GM18502 (cell line): ENCODE results near the gene KCNE4.
A peak's percentile ranks its signal among the peaks of the same experiment; 100 is the strongest.

Source experiments
- ATAC-seq: cut with Tn5 transposase; IDR thresholded peaks from one replicate; pipeline ENCODE4 v1.9.1; 2021; ENCODE audit warnings: mild to moderate bottlenecking; ENCODE audit not compliant: unreplicated experiment, poor library complexity

KCNE4 gene

GRCh38 chr2:223051693-223052289, at the start of gene KCNE4:
Gene KCNE4, plus strand, starts transcription at chr2:223052190. Its CDS starts 641 bp downstream, at chr2:223052831.
- no peak for ATAC-seq

GRCh38 chr2:223003191-223003590, 48.8 kb upstream of the KCNE4 start:
- ATAC-seq = no peak

GRCh38 chr2:223005496-223005895, 46.5 kb upstream of the KCNE4 start:
- no peak for ATAC-seq

GRCh38 chr2:223007531-223007930, 44.5 kb upstream of the KCNE4 start:
- no peak for ATAC-seq

GRCh38 chr2:223008162-223008561, 43.8 kb upstream of the KCNE4 start:
- no peak for ATAC-seq

- no peak for ATAC-seq
Observed at GRCh38 chr2:223008956-223009355, 43.0 kb upstream of the KCNE4 start.

- ATAC-seq = no peak
Observed at GRCh38 chr2:223010641-223011040, 41.3 kb upstream of the KCNE4 start.

- ATAC-seq = no peak
Observed at GRCh38 chr2:223012291-223012690, 39.7 kb upstream of the KCNE4 start.

- ATAC-seq = no peak
Observed at GRCh38 chr2:223019390-223019930, 32.5 kb upstream of the KCNE4 start.

GRCh38 chr2:223019987-223020717, 31.8 kb upstream of the KCNE4 start:
- peak; percentile 98 for ATAC-seq

- no peak for ATAC-seq
Observed at GRCh38 chr2:223020971-223021675, 30.9 kb upstream of the KCNE4 start.

- ATAC-seq = no peak
Observed at GRCh38 chr2:223026357-223027110, 25.5 kb upstream of the KCNE4 start.

GRCh38 chr2:223027442-223027841, 24.5 kb upstream of the KCNE4 start:
- no peak for ATAC-seq

GRCh38 chr2:223029287-223029686, 22.7 kb upstream of the KCNE4 start:
- no peak for ATAC-seq

- no peak for ATAC-seq
Observed at GRCh38 chr2:223032187-223033142, 19.5 kb upstream of the KCNE4 start.

- no peak for ATAC-seq
Observed at GRCh38 chr2:223034221-223034975, 17.6 kb upstream of the KCNE4 start.

GRCh38 chr2:223036790-223037444, 15.1 kb upstream of the KCNE4 start:
- no peak for ATAC-seq

- no peak for ATAC-seq
Observed at GRCh38 chr2:223037445-223037800, 14.6 kb upstream of the KCNE4 start.
